IMR-90 (cell line): Measurements from ENCODE around the gene DDI2. TPM values are rescaled to one million over a fixed set of nuclear protein-coding genes. Genes with fewer than 3 reads are reported as not detected.

Source experiments
- ATAC-seq: fragments of 200-7000 bp; cut with Tn5 transposase; 2 replicates; pipeline ENCODE4 v1.9.1; 2020; ENCODE audit warnings: low read depth, mild to moderate bottlenecking, moderate library complexity
- BruUV-seq: library from RNA; stranded (reverse); fragments of 400-500 nt; replicated peaks from 2 replicates; lab custom pipeline; 2021; lab: Mats Ljungman, UMichigan
- CTCF ChIA-PET: fragments of 300-600 bp; formaldehyde crosslinking; extraction: SDS; loops from one replicate; lab custom pipeline; 2021; ENCODE audit warnings: antibody characterized with exemption; lab: Yijun Ruan, JAX
- POLR2A ChIA-PET: fragments of 300-600 bp; sonication (Branson Sonifier 250); formaldehyde crosslinking; loops from one replicate; lab custom pipeline; 2022; ENCODE audit warnings: antibody characterized with exemption; ENCODE audit not compliant: unreplicated experiment; lab: Charles Lee
- DNase-seq: peaks from one replicate; pipeline ENCODE4 v3.0.0; 2013
- H2AFZ ChIP-seq: replicated peaks from 2 replicates; pipeline ENCODE3; 2013; ENCODE audit warnings: low read length, mild to moderate bottlenecking; ENCODE audit not compliant: poor library complexity
- H2AK5ac ChIP-seq: 2 replicates; pipeline ENCODE4 v1.6.1; 2013; ENCODE audit warnings: low read depth, low read length, inconsistent platforms
- H2AK9ac ChIP-seq: replicated peaks from 2 replicates; pipeline ENCODE3; 2013; ENCODE audit warnings: mild to moderate bottlenecking, low read depth, low read length, moderate library complexity; ENCODE audit not compliant: poor library complexity
- H2BK120ac ChIP-seq: 2 replicates; pipeline ENCODE4 v1.6.1; 2013; ENCODE audit warnings: low read depth, low read length, inconsistent platforms
- H2BK15ac ChIP-seq: 3 replicates; pipeline ENCODE4 v1.6.1; 2013; ENCODE audit warnings: low read depth, low read length, inconsistent platforms
- H2BK20ac ChIP-seq: 2 replicates; pipeline ENCODE4 v1.6.1; 2013; ENCODE audit warnings: low read depth, mild to moderate bottlenecking, inconsistent platforms, low read length, moderate library complexity
- H2BK5ac ChIP-seq: 2 replicates; pipeline ENCODE4 v1.6.1; 2013; ENCODE audit warnings: mild to moderate bottlenecking, low read depth, low read length, inconsistent platforms; ENCODE audit not compliant: poor library complexity, severe bottlenecking
- H3K14ac ChIP-seq: replicated peaks from 2 replicates; pipeline ENCODE4 v1.6.1; 2013; ENCODE audit warnings: low read depth, low read length, inconsistent platforms
- H3K18ac ChIP-seq: 2 replicates; pipeline ENCODE4 v1.6.1; 2013; ENCODE audit warnings: low read depth, low read length, control low read depth
- H3K23ac ChIP-seq: 2 replicates; pipeline ENCODE4 v1.6.1; 2013; ENCODE audit warnings: low read depth, low read length, inconsistent platforms
- H3K27ac ChIP-seq: 2 replicates; pipeline ENCODE4 v1.5.1; 2013; ENCODE audit warnings: mild to moderate bottlenecking, control low read depth, low read length; ENCODE audit not compliant: insufficient read depth
- H3K27me3 ChIP-seq: 2 replicates; pipeline ENCODE4 v1.6.1; 2013; ENCODE audit warnings: low read length; ENCODE audit not compliant: control insufficient read depth, insufficient read depth
- H3K36me3 ChIP-seq: 2 replicates; pipeline ENCODE4 v1.6.1; 2013; ENCODE audit warnings: low read length, mixed read lengths; ENCODE audit not compliant: control insufficient read depth, insufficient read depth
- H3K4ac ChIP-seq: 2 replicates; pipeline ENCODE4 v1.6.1; 2013; ENCODE audit warnings: low read depth, low read length, inconsistent platforms
- H3K4me1 ChIP-seq: 2 replicates; pipeline ENCODE4 v1.6.1; 2013; ENCODE audit warnings: low read length, mixed read lengths; ENCODE audit not compliant: control insufficient read depth, insufficient read depth
- H3K4me2 ChIP-seq: 2 replicates; pipeline ENCODE4 v1.6.1; 2013; ENCODE audit warnings: low read depth, mild to moderate bottlenecking, control low read depth, low read length, moderate library complexity
- H3K4me3 ChIP-seq: 2 replicates; pipeline ENCODE4 v1.5.1; 2013; ENCODE audit warnings: low read depth, mild to moderate bottlenecking, control low read depth, low read length, moderate library complexity; ENCODE audit not compliant: insufficient read depth
- H3K56ac ChIP-seq: 2 replicates; pipeline ENCODE4 v1.6.1; 2013; ENCODE audit warnings: low read length, inconsistent platforms; ENCODE audit not compliant: insufficient read depth; ENCODE audit errors: extremely low read depth
- H3K79me1 ChIP-seq, 2 experiments: 2 replicates each; pipeline ENCODE4 v1.6.1; 2013; ENCODE audit warnings: low read length in 2 of 2, inconsistent platforms in 1 of 2, low read depth in 1 of 2
- H3K9ac ChIP-seq: 2 replicates; pipeline ENCODE4 v1.6.1; 2013; ENCODE audit warnings: low read depth, low read length, control low read depth
- H3K9me1 ChIP-seq: 2 replicates; pipeline ENCODE4 v1.6.1; 2013; ENCODE audit warnings: low read length, inconsistent platforms; ENCODE audit not compliant: insufficient read depth
- H3K9me3 ChIP-seq: 2 replicates; pipeline ENCODE4 v1.6.1; 2013; ENCODE audit warnings: low read length; ENCODE audit not compliant: control insufficient read depth, insufficient read depth
- H4K20me1 ChIP-seq: 2 replicates; pipeline ENCODE4 v1.6.1; 2013; ENCODE audit warnings: low read length, inconsistent platforms; ENCODE audit not compliant: insufficient read depth
- H4K5ac ChIP-seq: 2 replicates; pipeline ENCODE4 v1.6.1; 2013; ENCODE audit warnings: mild to moderate bottlenecking, low read depth, low read length, control low read depth
- H4K8ac ChIP-seq, 2 experiments: 2 replicates each; pipeline ENCODE4 v1.6.1; 2013; ENCODE audit warnings: low read depth in 2 of 2, low read length in 2 of 2, control low read depth in 1 of 2, inconsistent platforms in 1 of 2
- H4K91ac ChIP-seq: 2 replicates; pipeline ENCODE4 v1.6.1; 2013; ENCODE audit warnings: low read depth, low read length, inconsistent platforms; ENCODE audit not compliant: insufficient read depth
- BHLHE40 ChIP-seq: fragments of 150-350 bp; IDR thresholded peaks from 2 replicates; pipeline ENCODE4 v1.6.1; 2016; ENCODE audit warnings: mild to moderate bottlenecking, low read depth, low read length
- CEBPB ChIP-seq: IDR thresholded peaks from 2 replicates; pipeline ENCODE4 v1.6.1; 2012; ENCODE audit warnings: low read depth, low read length, improper control_type of control experiment
- CHD1 ChIP-seq: IDR thresholded peaks from 2 replicates; pipeline ENCODE4 v1.6.1; 2012; ENCODE audit warnings: low read depth, low read length, improper control_type of control experiment
- CTCF ChIP-seq: conservative IDR thresholded peaks from 2 replicates; pipeline ENCODE4 v1.5.1; 2012; ENCODE audit warnings: mild to moderate bottlenecking, low read depth, low read length, improper control_type of control experiment
- FOS ChIP-seq: fragments of 150-350 bp; IDR thresholded peaks from 2 replicates; pipeline ENCODE4 v1.6.1; 2016; ENCODE audit warnings: low read depth, low read length
- MAFK ChIP-seq: IDR thresholded peaks from 2 replicates; pipeline ENCODE4 v1.6.1; 2012; ENCODE audit warnings: low read depth, low read length, improper control_type of control experiment
- MAZ ChIP-seq: IDR thresholded peaks from 2 replicates; pipeline ENCODE4 v1.6.1; 2012; ENCODE audit warnings: low read depth, mild to moderate bottlenecking, low read length, improper control_type of control experiment, moderate library complexity, borderline replicate concordance
- MXI1 ChIP-seq: IDR thresholded peaks from 2 replicates; pipeline ENCODE4 v1.6.1; 2012; ENCODE audit warnings: low read depth, mild to moderate bottlenecking, low read length, moderate library complexity, borderline replicate concordance
- NFE2L2 ChIP-seq: fragments of 150-350 bp; IDR thresholded peaks from 2 replicates; pipeline ENCODE4 v1.6.1; 2016; ENCODE audit warnings: low read depth, mild to moderate bottlenecking, low read length
- POLR2A ChIP-seq: IDR thresholded peaks from 2 replicates; pipeline ENCODE4 v1.6.1; 2012; ENCODE audit warnings: mild to moderate bottlenecking, low read depth, low read length
- RAD21 ChIP-seq: IDR thresholded peaks from 2 replicates; pipeline ENCODE4 v1.6.1; 2012; ENCODE audit warnings: low read length, improper control_type of control experiment
- RCOR1 ChIP-seq: IDR thresholded peaks from 2 replicates; pipeline ENCODE4 v1.6.1; 2012; ENCODE audit warnings: mild to moderate bottlenecking, low read length, improper control_type of control experiment; ENCODE audit not compliant: insufficient replicate concordance
- RFX5 ChIP-seq: IDR thresholded peaks from 2 replicates; pipeline ENCODE4 v1.8.0; 2012; ENCODE audit warnings: low read depth, mild to moderate bottlenecking, low read length, moderate library complexity
- WGBS, 2 experiments: methylation state at CpG; one replicate each; pipeline versions ENCODE4 v1.1.5 to v1.1.7; 2013; ENCODE audit warnings: missing lambda C conversion rate in 2 of 2; ENCODE audit not compliant: insufficient read length in 1 of 2; ENCODE audit errors: extremely low coverage in 2 of 2; 5-methylcytosine and 5-hydroxymethylcytosine counted together
- dilution Hi-C: fragments of 300-500 bp; cut with HindIII; formaldehyde crosslinking; loops from one replicate; pipeline ENCODE4 v1.14.3; 2018; ENCODE audit warnings: low sequenced_read_pairs; ENCODE audit not compliant: unreplicated experiment
- in situ Hi-C: fragments of 300-500 bp; cut with MboI; formaldehyde crosslinking; loops from 3 replicates; pipeline ENCODE4 v1.14.3; 2019; ENCODE audit warnings: low sequenced_read_pairs, inconsistent platforms, mixed read lengths
- intact Hi-C: fragments of 100-400 bp; cut with micrococcal nuclease; formaldehyde crosslinking; loops from 2 replicates; pipeline ENCODE4 v1.10.0; 2022
- polyA plus RNA-seq, 3 experiments: library from polyadenylated mRNA; depleted of rRNA; stranded (reverse); fragments of >200 nt; gene quantifications; 2 replicates each; pipeline ENCODE4 v1.2.3, GENCODE V29; 2012; ENCODE audit warnings: low replicate concordance in 1 of 3
- total RNA-seq: library from RNA; depleted of rRNA; stranded (reverse); fragments of >200 nt; gene quantifications from 2 replicates; pipeline ENCODE4 v1.2.3, GENCODE V29; 2012
- TF ChIP-seq, protein P1 (sequence below): fragments of 150-350 bp; IDR thresholded peaks from 2 replicates; pipeline ENCODE4 v1.6.1; 2016; ENCODE audit warnings: low read depth, mild to moderate bottlenecking, low read length, moderate library complexity, borderline replicate concordance

DDI2 gene
- total and polyA plus RNA-seq, 2 of the 4 experiments (the other 2 are of a cell fraction), result 6.0 to 13.4 TPM

DNA sequence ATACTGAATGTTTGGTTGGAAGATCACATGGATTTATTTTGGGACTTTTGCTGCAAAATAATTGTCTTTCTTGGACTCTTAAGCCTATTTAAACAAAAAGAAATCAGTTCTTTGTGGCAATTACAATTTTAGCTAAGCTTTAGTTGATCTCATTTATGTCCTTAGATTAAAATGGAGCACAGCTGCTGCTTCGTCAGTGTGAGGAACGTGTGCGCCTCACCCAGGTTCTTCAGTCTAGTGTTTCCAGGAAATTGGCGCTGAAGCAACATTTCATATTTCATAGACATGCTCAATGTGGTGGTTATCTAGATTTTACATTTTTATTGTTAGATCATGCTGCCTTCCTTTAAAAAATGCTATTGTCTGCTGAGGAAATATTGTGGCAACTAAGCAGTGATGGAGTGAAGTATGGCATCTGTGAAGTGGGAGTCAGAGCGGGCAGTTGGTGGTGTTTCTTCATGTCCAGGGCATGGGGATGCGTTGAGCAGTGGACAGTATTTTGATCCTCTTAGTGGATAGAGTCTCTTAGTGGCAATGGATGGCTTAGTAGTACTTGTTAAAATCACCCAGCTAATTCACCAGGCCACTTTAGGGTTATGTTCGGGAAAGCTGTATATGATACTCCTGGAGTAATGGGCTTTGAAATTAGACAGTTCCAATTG, 5.6 kb downstream of the DDI2 start:
- no peak overlapping the region for H2BK20ac ChIP-seq
- H3K18ac ChIP-seq, result no peak overlapping the region
- no peak overlapping the region for H3K4me3 ChIP-seq
- POLR2A ChIA-PET, result no interaction called here
- dilution Hi-C loops (no loop called here), intact Hi-C loops (no loop called here), in situ Hi-C loops (no loop called here)
- no peak overlapping the region for H4K91ac ChIP-seq
- H3K9ac ChIP-seq, result no peak overlapping the region
- WGBS, 2 experiments, result no CpG with 5 or more reads among the region's 7 CpGs
- H2AFZ ChIP-seq, result no peak overlapping the region
- ATAC-seq (no peak), DNase-seq (no peak)
- no peak overlapping the region for H4K5ac ChIP-seq
- peaks cover 27 to 61% of the 10 kb centered on the region in 2 experiments; a peak in 3 of 4 replicates for H3K79me1 ChIP-seq
- H3K27me3 ChIP-seq, result no peaks in the 10 kb centered on the region
- H2BK15ac ChIP-seq, result no peak overlapping the region
- H4K8ac ChIP-seq, result no peak overlapping the region
- H3K4ac ChIP-seq, result no peak overlapping the region
- no TSS peak for BruUV-seq
- no peaks in the 10 kb centered on the region for H3K9me3 ChIP-seq
- CTCF ChIA-PET, result no interaction called here
- H2AK5ac ChIP-seq, result no peak overlapping the region; the same call in 1 of the 2 replicates
- peaks cover 3% of the 10 kb centered on the region for H3K36me3 ChIP-seq
- no peak overlapping the region for H3K56ac ChIP-seq
- H2BK120ac ChIP-seq, result no peak overlapping the region
- no peak overlapping the region for H3K4me2 ChIP-seq
- peaks cover 41% of the 10 kb centered on the region for H4K20me1 ChIP-seq
- no peak overlapping the region for H3K23ac ChIP-seq
- peaks cover 8% of the 10 kb centered on the region for H3K4me1 ChIP-seq
- TF ChIP-seq MAFK (no peak), MAZ (no peak), RFX5 (no peak), RCOR1 (no peak), RAD21 (no peak), BHLHE40 (no peak), NFE2L2 (no peak), CEBPB (no peak), CHD1 (no peak), CTCF (no peak), MXI1 (no peak), POLR2A (no peak), FOS (no peak)
- TF ChIP-seq, protein P1, sequence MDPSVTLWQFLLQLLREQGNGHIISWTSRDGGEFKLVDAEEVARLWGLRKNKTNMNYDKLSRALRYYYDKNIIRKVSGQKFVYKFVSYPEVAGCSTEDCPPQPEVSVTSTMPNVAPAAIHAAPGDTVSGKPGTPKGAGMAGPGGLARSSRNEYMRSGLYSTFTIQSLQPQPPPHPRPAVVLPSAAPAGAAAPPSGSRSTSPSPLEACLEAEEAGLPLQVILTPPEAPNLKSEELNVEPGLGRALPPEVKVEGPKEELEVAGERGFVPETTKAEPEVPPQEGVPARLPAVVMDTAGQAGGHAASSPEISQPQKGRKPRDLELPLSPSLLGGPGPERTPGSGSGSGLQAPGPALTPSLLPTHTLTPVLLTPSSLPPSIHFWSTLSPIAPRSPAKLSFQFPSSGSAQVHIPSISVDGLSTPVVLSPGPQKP, result no peak
- H3K27ac ChIP-seq, result no peak overlapping the region
- H3K9me1 ChIP-seq, result peaks cover 20% of the 10 kb centered on the region
- H3K14ac ChIP-seq, result no peak overlapping the region
- H2AK9ac ChIP-seq, result no peak overlapping the region
- H2BK5ac ChIP-seq, result no peak overlapping the region
